CD4-positive, alpha-beta T cell treated with Interleukin-4 for 1 hour (primary cell): ENCODE measurements around the gene BSN.
A peak's percentile ranks its signal among the peaks of the same experiment; 100 is the strongest.
"Not testable (repeated sequence)": the region's sequence is repeated elsewhere in the genome, so short reads cannot be mapped to it uniquely, and the experiment has no call there.

Source experiments
- DNase-seq, 2 donors: peaks; one replicate each; pipeline ENCODE4 v3.0.0-alpha.2; 2020 to 2022

BSN gene

DNA sequence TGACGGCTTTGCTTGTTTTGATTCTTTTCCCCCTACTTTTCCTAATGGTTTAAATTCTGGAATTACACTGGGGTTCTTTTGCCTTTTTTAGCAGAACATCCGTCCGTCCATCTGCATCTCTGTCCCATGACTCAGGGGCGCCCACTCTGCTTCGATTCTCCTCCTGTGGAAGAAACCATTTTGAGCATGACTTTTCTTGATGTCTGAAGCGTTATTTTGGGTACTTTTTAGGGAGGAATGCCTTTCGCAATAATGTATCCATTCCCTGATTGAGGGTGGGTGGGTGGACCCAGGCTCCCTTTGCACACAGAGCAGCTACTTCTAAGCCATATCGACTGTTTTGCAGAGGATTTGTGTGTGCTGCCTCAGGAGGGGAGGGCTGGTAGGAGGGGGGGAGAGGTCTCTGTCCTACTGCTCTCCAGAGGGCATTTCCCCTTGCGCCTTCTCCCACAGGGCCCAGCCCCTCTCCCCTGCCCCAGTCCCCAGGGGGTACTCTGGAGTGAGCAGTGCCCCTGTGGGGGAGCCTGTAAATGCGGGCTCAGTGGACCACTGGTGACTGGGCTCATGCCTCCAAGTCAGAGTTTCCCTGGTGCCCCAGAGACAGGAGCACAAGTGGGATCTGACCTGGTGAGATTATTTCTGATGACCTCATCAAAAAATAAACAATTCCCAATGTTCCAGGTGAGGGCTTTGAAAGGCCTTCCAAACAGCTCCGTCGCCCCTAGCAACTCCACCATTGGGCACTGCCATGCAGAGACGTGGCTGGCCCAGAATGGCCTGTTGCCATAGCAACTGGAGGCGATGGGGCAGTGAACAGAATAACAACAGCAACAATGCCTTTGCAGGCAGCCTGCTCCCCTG, 19.5 kb upstream of the BSN start:
- no peak for DNase-seq

DNA sequence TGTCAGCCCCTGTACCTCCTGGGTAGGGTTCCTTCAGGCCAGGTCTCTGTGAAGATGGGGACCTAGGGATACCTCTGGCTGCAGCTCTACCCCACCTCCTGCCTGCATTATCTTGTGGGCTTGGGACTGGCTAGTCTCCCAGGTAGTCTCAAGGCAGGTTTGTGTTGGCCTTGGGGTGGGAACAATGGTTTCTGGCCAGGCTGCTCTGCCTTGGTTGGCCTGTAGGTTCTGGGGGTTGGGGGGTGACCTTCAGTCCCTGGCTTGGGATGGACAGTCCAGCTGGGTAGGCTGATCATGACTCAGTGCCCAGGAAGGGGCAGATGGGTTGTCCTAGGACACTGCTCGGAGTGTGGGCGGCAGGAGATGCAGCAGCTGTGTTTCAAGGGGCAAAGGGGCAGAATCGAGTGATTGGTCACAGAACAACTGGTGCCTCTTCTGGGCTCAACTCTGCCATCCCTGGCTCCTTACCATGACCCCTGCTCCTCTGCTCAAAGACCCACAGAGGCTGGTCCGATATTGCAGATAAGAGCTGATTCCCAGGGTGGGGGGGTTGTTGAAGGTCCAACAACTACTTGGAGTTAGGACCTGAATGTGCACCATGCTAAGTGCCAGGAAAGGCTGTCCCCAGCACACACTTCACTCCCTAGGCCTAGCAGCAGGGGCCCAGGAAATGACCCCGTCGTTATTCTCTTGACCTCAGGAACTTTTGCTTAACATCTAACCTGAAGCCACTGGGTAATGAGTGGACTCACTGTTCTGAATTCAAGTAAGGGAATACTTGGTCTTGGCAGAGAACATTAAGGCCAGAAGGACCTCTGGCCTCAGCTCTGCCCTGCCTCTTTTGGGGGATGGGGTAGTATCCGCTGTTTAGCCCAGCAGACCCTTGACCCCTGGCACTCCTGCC, 18.1 kb upstream of the BSN start:
- DNase-seq: no peak

- no peak for DNase-seq
These were observed 17.3 kb upstream of the BSN start for GRCh38 chr3:49536875-49537533.

DNA sequence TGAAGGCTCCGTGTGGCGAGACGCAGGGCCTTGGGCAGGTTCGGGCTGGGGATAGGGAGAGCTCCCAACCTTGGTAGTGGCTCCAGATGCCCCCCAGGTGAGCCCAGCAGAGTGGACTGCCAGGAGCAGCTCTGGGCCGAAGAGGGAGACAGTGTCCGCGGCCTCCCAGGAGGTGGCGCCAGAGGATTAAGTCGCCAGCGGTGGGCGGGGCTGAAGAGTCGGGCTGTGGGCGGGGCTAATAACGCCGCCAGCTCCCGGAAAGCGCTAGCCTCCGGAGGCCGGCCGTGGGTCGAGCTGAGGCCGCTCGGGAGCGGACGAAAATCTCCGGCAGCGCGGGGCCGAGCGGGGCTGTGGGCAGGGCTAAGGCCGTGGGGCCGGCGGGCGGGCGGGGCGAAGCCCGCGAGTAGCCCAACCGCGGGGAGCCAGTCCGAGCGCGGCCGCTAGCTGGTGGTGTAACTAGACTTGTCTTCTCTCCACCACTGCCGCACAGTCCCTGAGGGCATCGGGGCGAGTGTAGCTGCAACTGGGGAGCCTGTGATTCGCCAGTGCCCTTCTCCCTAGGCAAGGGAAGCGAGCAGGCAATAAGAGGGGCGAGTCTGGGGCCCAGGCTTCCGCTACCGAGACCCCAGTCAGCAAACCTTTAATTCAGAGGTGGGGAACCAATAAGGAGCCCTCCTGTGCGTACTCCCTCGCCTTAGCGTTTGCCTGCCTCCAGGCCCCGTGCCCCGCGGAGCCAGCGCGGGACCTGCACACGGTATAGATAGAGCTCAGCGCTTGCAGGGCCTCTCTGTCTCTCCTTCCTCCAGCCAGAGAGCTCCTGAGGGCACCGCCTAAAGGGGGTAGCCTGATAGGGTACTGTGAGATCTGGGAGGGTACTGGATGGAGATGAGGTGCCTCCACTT, 14.4 kb upstream of the BSN start:
- DNase-seq: peak; percentile 88 to 91

GRCh38 chr3:49552087-49552486, 2.2 kb upstream of the BSN start:
- DNase-seq: no peak

GRCh38 chr3:49553324-49553691, 969 bp upstream of the BSN start:
- no peak for DNase-seq

DNA sequence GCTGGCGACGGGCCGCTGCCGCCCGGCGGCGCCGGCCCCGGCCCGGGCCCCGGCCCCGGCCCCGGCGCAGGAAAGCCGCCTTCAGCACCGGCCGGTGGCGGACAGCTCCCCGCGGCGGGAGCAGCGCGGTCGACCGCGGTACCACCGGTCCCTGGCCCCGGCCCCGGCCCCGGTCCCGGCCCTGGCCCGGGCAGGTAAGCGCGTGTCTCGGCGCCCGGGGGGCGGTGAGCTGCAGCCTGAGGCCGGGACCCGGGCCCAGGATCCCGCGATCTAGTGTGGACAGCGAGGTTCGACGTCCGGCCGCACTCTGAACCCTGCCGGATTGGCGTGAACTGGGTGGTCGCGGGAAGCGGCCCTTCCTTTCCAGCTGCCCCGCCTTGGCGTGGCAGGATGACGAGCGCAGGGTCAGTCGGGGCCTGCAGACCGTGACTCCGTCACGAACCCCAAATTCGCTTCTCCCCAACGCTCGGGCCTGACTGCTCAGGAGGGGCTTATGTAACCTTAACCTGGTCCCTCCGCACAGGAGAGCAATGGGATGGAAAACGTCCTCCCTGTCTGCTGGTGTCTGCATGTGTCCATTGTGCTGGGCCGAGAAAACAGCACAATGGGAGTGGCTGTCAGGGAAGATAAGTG, 472 bp downstream of the BSN start:
- DNase-seq: peak in 1 of 2 donors; percentile 20

- DNase-seq: no peak
These were observed 2.4 kb downstream of the BSN start for GRCh38 chr3:49556500-49557275.

GRCh38 chr3:49563040-49563578, 8.8 kb downstream of the BSN start:
- DNase-seq: no peak

GRCh38 chr3:49563766-49564165, 9.5 kb downstream of the BSN start:
- no peak for DNase-seq

- DNase-seq: no peak
These were observed 12.0 kb downstream of the BSN start for GRCh38 chr3:49566312-49566711.

DNA sequence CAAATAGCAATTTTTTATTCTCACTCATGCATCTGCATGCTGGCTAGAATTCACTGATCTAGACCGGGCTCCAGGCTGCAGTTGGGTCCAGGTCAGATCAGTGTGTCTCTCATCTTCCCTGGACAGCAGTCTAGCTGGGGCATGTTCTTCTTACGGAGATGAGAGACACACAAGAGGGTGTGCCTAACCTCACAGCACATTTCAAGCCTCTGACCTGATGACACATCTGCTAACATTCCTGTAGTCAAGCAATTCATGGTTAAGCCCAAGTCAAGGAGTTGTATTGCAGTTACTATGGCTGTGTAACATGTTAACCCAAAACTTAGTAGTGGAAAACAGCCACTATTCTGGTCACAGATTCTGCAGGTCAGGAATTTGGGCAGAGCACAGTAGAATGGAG, 13.1 kb downstream of the BSN start:
- DNase-seq: no peak

GRCh38 chr3:49568965-49569364, 14.7 kb downstream of the BSN start:
- no peak for DNase-seq

- DNase-seq: no peak
These were observed 15.9 kb downstream of the BSN start for GRCh38 chr3:49570028-49570654.

- no peak for DNase-seq
These were observed 27.9 kb downstream of the BSN start for GRCh38 chr3:49582177-49582576.

DNA sequence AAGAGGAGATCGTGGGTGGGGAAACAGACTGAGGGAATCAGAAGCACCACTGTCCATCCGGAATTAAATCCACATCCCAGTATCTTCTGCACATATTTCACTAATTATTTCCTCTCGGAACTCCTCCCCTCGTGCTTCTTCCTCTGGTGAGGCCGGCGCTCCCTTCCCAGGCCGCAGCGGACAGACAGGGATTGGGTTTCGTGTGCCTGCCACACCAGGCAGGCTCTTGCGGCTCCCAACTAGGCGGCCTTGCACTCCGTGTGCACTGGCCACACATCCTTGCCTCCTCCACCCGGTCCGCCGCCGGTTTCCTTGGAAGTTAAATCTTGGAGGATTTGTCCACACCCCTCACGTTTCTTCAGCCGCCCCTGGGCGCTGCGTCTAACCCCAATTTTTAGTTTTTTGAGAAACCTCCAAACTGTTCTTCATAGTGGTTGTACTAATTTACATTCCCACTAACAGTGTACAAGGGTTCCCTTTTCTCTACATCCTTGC, 31.0 kb downstream of the BSN start:
- not testable (repeated sequence) for DNase-seq

DNA sequence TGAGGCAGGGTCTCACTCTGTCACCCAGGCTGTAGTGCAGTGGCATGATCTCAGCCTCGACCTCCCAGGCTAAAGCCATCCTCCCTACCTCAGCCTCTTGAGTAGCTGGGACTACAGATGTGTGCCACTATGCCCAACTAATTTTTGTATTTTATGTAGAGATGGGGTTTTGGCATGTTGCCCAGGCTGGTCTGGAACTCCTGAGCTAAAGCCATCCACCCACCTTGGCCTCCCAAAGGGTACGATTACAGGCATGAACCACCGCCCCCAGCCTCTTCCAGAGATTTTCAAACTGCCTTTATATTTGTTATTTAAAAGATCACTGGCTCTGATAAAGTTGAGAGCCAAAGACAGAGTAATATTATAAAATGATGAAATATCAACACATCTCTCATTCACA, 37.3 kb downstream of the BSN start:
- DNase-seq: no peak

DNA sequence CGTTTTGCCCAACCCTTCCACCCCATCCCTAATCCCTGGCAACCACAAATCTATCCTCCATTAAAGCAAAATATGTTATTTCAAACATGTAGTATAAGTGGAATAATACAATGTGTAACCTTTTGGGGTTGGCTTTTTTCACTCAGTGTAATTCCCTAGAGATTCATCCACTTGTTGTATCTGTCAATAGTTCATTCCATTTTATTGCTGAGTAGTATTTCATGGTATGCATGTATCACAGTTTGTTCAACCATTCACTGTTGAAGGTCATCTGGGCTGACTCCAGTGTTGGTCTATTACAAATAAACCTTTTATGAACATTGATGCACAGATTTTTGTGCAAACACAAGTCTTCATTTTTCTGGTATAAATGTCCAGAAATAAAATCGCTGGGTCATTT, 38.8 kb downstream of the BSN start:
- DNase-seq: no peak

GRCh38 chr3:49600781-49601180, 46.5 kb downstream of the BSN start:
- no peak for DNase-seq
